Fibroblast of lung (primary cell): ENCODE measurements around the gene DYSF. TPM values are rescaled to one million over a fixed set of nuclear protein-coding genes. Genes with fewer than 3 reads are reported as not detected.

Experiments used
- DNase-seq, 2 donors: peaks; one replicate each; pipeline versions ENCODE4 v3.0.0 to v3.0.0-alpha.2; 2010; ENCODE audit warnings: low read depth in 2 of 2
- H2AFZ ChIP-seq: 2 replicates; pipeline ENCODE4 v1.5.1; 2012; ENCODE audit warnings: low read length, control low read depth, inconsistent platforms
- H3K27ac ChIP-seq: 2 replicates; pipeline ENCODE4 v1.5.1; 2011; ENCODE audit warnings: low read length, control low read depth; ENCODE audit not compliant: insufficient read depth
- H3K27me3 ChIP-seq: 2 replicates; pipeline ENCODE4 v1.5.1; 2011; ENCODE audit warnings: mild to moderate bottlenecking, low read length; ENCODE audit not compliant: control insufficient read depth, insufficient read depth
- H3K36me3 ChIP-seq: 2 replicates; pipeline ENCODE4 v1.5.1; 2011; ENCODE audit warnings: low read length; ENCODE audit not compliant: control insufficient read depth, insufficient read depth
- H3K4me1 ChIP-seq: 2 replicates; pipeline ENCODE4 v1.5.1; 2011; ENCODE audit warnings: low read length; ENCODE audit not compliant: control insufficient read depth, insufficient read depth; ENCODE audit errors: extremely low read depth
- H3K4me2 ChIP-seq: 2 replicates; pipeline ENCODE4 v1.5.1; 2011; ENCODE audit warnings: low read length, control low read depth; ENCODE audit not compliant: insufficient read depth; ENCODE audit errors: extremely low read depth
- H3K4me3 ChIP-seq, 4 experiments: fragments of 200-600 bp in 1 of 4; sonication (generic) in 1 of 4; replicated peaks in 1 of 4; 2 replicates each; pipeline ENCODE4 v1.5.1; 2011 to 2016; ENCODE audit warnings: low read length in 4 of 4, low read depth in 3 of 4, mild to moderate bottlenecking in 3 of 4, control low read depth in 2 of 4, inconsistent platforms in 1 of 4, mixed read lengths in 1 of 4; ENCODE audit not compliant: insufficient read depth in 1 of 4; ENCODE audit errors: control extremely low read depth in 1 of 4
- H3K79me2 ChIP-seq: 2 replicates; pipeline ENCODE4 v1.5.1; 2012; ENCODE audit warnings: mild to moderate bottlenecking, low read length, inconsistent platforms; ENCODE audit not compliant: control insufficient read depth, insufficient read depth
- H3K9ac ChIP-seq: 2 replicates; pipeline ENCODE4 v1.5.1; 2011; ENCODE audit warnings: mild to moderate bottlenecking, low read length, control low read depth; ENCODE audit not compliant: insufficient read depth
- H3K9me3 ChIP-seq: 2 replicates; pipeline ENCODE4 v1.5.1; 2012; ENCODE audit warnings: low read depth, low read length; ENCODE audit not compliant: control insufficient read depth, insufficient read depth
- H4K20me1 ChIP-seq: 2 replicates; pipeline ENCODE4 v1.5.1; 2011; ENCODE audit warnings: low read length; ENCODE audit not compliant: control insufficient read depth, insufficient read depth; ENCODE audit errors: extremely low read depth
- EZH2 ChIP-seq: IDR thresholded peaks from 2 replicates; pipeline ENCODE4 v1.5.1; 2012; ENCODE audit warnings: low read length, control low read depth, mild to moderate bottlenecking; ENCODE audit errors: missing control alignments
- polyA plus RNA-seq, 2 donors: library from polyadenylated mRNA; depleted of rRNA in 1 of 2; stranded (reverse) in 1 of 2; unstranded in 1 of 2; fragments of >200 nt; gene quantifications; 2 replicates each; pipeline ENCODE4 v1.2.1, GENCODE V29; 2011 to 2012; ENCODE audit warnings: missing spikeins in 1 of 2
- total RNA-seq: library from RNA; depleted of rRNA; stranded (reverse); fragments of >200 nt; gene quantifications from 2 replicates; pipeline ENCODE4 v1.2.1, GENCODE V29; 2014
- TF ChIP-seq, protein P1 (sequence below), 2 donors: IDR thresholded peaks in 1 of 2; conservative IDR thresholded peaks in 1 of 2; 1 replicate in 1 of 2; 2 replicates in 1 of 2; pipeline ENCODE4 v1.5.1; 2011 to 2012; ENCODE audit warnings: low read length in 2 of 2, control low read depth in 1 of 2, inconsistent platforms in 1 of 2, low read depth in 1 of 2, mild to moderate bottlenecking in 1 of 2

The DYSF gene
- total and polyA plus RNA-seq, 2 donors (not counting 1 experiment from before 2014, with no cell fraction given): under 0.01 to 0.67 TPM

DNA sequence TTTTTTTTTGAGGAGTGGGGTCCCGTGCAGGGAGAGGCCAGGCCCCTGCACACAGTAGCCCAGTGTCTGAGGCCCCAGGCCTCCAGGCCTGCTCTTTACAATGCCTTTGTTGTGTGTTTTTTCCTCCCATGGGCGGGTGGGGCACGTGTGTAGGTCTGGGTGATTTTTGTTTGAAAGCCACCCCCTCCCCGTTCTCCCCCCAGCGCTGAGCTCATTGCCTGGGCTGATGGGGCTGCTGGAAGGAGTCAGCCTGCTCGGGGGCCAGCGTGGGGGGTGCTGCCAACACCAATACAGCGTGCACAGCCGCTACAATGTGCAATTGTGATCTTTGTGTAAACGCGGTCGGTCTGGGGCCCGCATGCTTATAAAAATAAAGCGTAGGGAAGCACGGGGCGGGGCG is 142.7 kb downstream of the DYSF start:
- no peaks in the 10 kb centered on the region for H4K20me1 ChIP-seq
- no peak overlapping the region for H3K27ac ChIP-seq
- H3K9ac ChIP-seq: no peak overlapping the region
- no peak overlapping the region for H3K4me3 ChIP-seq
- no peaks in the 10 kb centered on the region for H3K36me3 ChIP-seq
- TF ChIP-seq, protein P1, sequence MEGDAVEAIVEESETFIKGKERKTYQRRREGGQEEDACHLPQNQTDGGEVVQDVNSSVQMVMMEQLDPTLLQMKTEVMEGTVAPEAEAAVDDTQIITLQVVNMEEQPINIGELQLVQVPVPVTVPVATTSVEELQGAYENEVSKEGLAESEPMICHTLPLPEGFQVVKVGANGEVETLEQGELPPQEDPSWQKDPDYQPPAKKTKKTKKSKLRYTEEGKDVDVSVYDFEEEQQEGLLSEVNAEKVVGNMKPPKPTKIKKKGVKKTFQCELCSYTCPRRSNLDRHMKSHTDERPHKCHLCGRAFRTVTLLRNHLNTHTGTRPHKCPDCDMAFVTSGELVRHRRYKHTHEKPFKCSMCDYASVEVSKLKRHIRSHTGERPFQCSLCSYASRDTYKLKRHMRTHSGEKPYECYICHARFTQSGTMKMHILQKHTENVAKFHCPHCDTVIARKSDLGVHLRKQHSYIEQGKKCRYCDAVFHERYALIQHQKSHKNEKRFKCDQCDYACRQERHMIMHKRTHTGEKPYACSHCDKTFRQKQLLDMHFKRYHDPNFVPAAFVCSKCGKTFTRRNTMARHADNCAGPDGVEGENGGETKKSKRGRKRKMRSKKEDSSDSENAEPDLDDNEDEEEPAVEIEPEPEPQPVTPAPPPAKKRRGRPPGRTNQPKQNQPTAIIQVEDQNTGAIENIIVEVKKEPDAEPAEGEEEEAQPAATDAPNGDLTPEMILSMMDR (conservative IDR thresholded peaks at IDR 0.05 in 1 of 2, IDR thresholded peaks at IDR 0.05 in 1 of 2; ENCODE audit: low read depth in 1 of 2, low read length in 2 of 2): no peak
- TF ChIP-seq EZH2: no peak
- H3K4me2 ChIP-seq: no peak overlapping the region
- no peaks in the 10 kb centered on the region for H3K27me3 ChIP-seq
- H2AFZ ChIP-seq: no peak overlapping the region
- no peaks in the 10 kb centered on the region for H3K4me1 ChIP-seq
- DNase-seq: peak in 1 of 2 donors; percentile 14
- H3K9me3 ChIP-seq: no peaks in the 10 kb centered on the region
- H3K79me2 ChIP-seq: no peaks in the 10 kb centered on the region

DNA sequence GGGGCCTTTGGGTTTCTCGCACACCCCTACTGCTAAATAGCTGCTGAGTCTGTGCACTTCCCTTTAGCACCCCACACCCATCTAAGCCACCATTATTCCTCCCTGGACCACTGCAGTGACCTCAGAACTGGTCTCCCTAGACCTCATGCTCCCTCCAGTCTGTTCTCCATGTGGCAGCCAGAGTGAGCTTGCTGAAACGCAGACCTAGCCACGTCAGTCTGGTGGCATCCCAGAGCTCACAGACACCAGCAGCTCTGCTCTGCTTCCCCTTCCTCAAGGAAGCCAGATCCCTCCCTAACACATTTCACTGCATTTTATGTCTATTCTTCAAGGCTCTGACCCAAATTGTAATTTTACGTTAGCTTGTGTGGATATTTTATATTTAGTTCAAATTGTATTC is 144.4 kb downstream of the DYSF start:
- Histone ChIP-seq H3K9ac (no peak overlapping the region), H2AFZ (no peak overlapping the region), H3K27ac (no peak overlapping the region), H3K27me3 (no peaks in the 10 kb centered on the region), H4K20me1 (no peaks in the 10 kb centered on the region), H3K79me2 (no peaks in the 10 kb centered on the region), H3K4me3 (no peak overlapping the region), H3K9me3 (no peaks in the 10 kb centered on the region), H3K4me2 (no peak overlapping the region), H3K4me1 (no peaks in the 10 kb centered on the region), H3K36me3 (no peaks in the 10 kb centered on the region)
- DNase-seq: no peak
- TF ChIP-seq, protein P1 (conservative IDR thresholded peaks at IDR 0.05 in 1 of 2, IDR thresholded peaks at IDR 0.05 in 1 of 2; ENCODE audit: low read depth in 1 of 2, low read length in 2 of 2): no peak
- TF ChIP-seq EZH2: no peak

DNA sequence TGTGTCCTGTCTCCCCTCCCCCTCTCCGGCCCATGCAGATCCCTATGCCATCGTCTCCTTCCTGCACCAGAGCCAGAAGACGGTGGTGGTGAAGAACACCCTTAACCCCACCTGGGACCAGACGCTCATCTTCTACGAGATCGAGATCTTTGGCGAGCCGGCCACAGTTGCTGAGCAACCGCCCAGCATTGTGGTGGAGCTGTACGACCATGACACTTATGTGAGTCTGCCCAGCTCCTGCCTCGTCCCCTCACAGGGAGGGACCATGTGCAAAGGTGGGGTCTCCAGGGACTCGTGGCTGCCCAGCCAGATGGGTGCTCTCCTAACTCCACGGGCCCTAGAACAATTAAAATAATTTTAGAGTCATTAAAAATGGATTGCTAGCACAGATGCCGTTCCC is 145.2 kb downstream of the DYSF start:
- no peak overlapping the region for H3K27ac ChIP-seq
- no peaks in the 10 kb centered on the region for H3K27me3 ChIP-seq
- DNase-seq: no peak
- H3K9me3 ChIP-seq: no peaks in the 10 kb centered on the region
- H3K4me1 ChIP-seq: no peaks in the 10 kb centered on the region
- H3K79me2 ChIP-seq: no peaks in the 10 kb centered on the region
- TF ChIP-seq, protein P1 (conservative IDR thresholded peaks at IDR 0.05 in 1 of 2, IDR thresholded peaks at IDR 0.05 in 1 of 2; ENCODE audit: low read depth in 1 of 2, low read length in 2 of 2): no peak
- no peak for TF ChIP-seq EZH2
- no peak overlapping the region for H3K9ac ChIP-seq
- H3K4me3 ChIP-seq: no peak overlapping the region
- no peaks in the 10 kb centered on the region for H3K36me3 ChIP-seq
- no peaks in the 10 kb centered on the region for H4K20me1 ChIP-seq
- no peak overlapping the region for H2AFZ ChIP-seq
- no peak overlapping the region for H3K4me2 ChIP-seq
